Gastrocnemius medialis (tissue), 4 donors: ENCODE results near the gene ZNHIT1.

Experiments used
- CTCF ChIP-seq, 5 experiments: fragments of 450-650 bp in 3 of 5; fragments of 200-600 bp in 2 of 5; sonication (generic) in 2 of 5; IDR thresholded peaks in 4 of 5; conservative IDR thresholded peaks in 1 of 5; 1 replicate in 4 of 5; 2 replicates in 1 of 5; pipeline ENCODE4 v1.5.1; 2016 to 2019; ENCODE audit warnings: antibody characterized with exemption in 5 of 5, mild to moderate bottlenecking in 3 of 5, moderate library complexity in 3 of 5
- POLR2A ChIP-seq, 2 donors: fragments of 450-650 bp; IDR thresholded peaks; one replicate each; pipeline ENCODE4 v1.6.1; 2017; ENCODE audit warnings: antibody characterized with exemption in 2 of 2, mild to moderate bottlenecking in 2 of 2, moderate library complexity in 2 of 2

GRCh38 chr7:101206665-101207042, 11.3 kb upstream of the ZNHIT1 start:
- no peak for TF ChIP-seq CTCF (IDR thresholded peaks at IDR 0.05 in 4 of 5, conservative IDR thresholded peaks at IDR 0.05 in 1 of 5)
- TF ChIP-seq POLR2A (IDR thresholded peaks at IDR 0.05) = no peak
